LNCAP (cell line): ENCODE data around the gene FAM168A.

Source experiments
- CTCF ChIP-seq: fragments of 450-650 bp; IDR thresholded peaks from 2 replicates; pipeline ENCODE4 v1.5.1; 2017; ENCODE audit warnings: mild to moderate bottlenecking

Gene FAM168A

GRCh38 chr11:73578592-73579185, 19.2 kb downstream of the FAM168A start:
- TF ChIP-seq CTCF = no peak

GRCh38 chr11:73577496-73577917, 20.4 kb downstream of the FAM168A start:
- no peak for TF ChIP-seq CTCF

GRCh38 chr11:73576185-73576614, 21.7 kb downstream of the FAM168A start:
- no peak for TF ChIP-seq CTCF

GRCh38 chr11:73570415-73571114, 27.3 kb downstream of the FAM168A start:
- TF ChIP-seq CTCF = no peak

GRCh38 chr11:73566977-73567755, 30.7 kb downstream of the FAM168A start:
- TF ChIP-seq CTCF = no peak

GRCh38 chr11:73566422-73566821, 31.5 kb downstream of the FAM168A start:
- no peak for TF ChIP-seq CTCF

GRCh38 chr11:73565804-73566203, 32.1 kb downstream of the FAM168A start:
- TF ChIP-seq CTCF = no peak
